ENCODE measurements around the gene SNAI1.
"Not testable (repeated sequence)": the region's sequence is repeated elsewhere in the genome, so short reads cannot be mapped to it uniquely, and the experiment has no call there.

SNAI1 gene

DNA sequence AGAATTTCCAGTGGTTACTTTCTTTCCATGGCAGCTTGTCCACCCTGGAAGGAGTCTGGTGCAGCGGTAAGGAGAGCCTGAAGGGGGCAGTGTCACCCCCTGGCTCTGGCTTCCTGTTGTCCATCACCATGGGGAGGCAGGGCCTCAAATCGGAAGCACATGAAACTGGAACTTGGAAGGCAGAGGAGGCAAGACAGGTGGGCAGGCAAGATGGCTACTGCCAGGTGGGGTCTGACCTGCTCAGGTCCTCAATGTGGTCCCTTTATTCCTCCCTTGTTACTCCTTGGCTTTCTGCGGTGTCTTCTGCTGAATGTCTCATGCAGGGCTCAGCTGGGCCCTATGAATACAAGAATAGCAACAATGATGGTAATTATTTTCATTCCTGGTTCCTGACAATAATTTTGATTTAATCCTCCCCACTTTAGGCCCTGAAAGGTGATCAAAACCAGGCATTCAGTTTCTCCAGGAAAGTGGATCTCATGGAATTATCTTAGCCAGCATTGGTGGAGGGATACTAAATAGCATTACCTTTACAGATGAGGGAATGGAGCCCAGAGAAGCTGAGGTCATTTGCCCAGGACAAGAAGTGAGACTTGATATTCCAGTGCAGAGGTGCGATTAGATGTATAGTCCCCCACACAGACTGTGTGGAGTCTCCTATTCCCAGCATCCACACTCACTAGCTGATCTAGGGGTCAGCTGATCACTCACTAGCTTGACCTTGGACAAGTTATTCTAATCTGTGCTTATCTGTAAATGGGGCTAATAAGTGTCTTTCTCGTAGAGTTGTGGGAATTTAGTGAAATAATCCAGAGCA is 17.6 kb upstream of the SNAI1 start:
- DNase-seq: no peak

DNA sequence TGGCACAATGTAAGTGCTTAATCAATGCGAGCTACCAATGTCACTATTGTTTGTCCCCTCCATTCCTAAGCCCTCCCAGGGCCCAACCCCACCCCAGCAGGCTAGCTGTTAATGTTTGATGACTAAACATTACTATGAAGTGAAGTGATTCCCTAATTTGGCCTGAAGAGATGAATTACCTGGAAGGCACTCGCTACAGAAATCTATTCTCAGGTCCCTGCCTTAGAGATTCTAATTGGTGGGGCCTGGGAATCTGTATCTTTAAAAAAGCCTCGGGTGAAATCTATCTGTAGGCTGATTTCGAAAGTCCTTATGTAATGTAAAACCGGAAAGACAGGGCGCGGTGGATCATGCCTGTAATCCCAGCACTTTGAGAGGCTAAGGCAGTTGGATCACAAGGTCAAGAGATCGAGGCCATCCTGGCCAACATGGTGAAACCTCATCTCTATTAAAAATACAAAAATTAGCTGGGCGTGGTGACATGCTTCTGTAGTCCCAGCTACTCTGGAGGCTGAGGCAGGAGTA is 16.9 kb upstream of the SNAI1 start:
- DNase-seq: no peak

DNA sequence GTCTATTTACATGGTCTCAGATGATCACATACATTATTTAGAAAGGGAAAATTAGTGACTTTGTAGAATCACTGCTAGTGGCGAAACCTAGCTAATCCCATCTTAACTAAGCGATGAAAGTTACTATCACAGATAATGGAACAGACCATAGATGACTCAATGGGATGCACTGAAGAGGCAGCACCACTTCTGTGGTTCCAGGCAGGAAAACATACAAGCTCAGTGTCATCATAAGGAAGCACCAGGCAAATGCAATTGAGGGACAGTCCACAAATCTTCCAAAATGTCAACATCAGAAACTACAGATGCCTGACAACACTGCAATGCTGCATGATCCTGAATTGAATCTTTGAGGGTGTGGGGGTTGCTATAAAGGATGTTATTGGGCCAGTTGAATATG is 15.9 kb upstream of the SNAI1 start:
- DNase-seq: no peak

DNA sequence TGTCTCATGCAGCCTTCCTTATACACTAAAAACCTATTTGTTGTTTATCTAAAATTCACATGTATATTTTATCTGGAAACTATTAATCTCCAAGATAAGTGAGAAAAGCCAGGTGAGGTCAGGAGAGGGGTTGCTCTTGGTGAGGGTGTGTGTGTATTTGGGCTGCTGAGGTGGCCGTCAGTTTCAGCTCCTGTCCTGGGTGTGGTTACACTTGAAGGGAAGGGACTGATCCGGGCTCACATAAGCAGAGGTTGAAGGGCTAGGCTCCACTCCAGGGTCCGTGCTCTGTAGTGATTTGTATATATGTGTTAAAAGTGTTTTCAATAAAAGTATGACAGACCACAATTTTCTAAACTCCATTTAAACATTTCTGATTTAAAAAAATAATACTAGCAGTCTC is 13.5 kb upstream of the SNAI1 start:
- DNase-seq: no peak

DNA sequence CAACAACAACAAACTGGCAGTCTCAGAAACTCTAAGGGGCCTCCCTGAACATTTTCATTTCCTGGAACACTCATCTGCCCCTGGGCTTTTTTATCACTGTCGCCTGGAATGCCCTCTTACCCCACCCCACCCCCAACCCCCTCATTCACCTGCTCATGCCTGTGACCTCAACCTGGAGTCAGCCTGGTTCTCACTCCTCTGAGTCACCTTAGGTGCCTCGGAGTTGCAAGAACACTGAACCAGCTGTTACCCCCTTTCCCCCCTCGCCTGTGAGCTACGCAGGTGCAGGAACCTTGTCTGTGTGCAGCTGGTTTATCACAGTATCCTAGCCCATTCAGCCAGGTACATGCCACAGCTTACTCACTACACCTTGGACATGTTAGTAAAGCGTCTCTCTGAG is 12.8 kb upstream of the SNAI1 start:
- DNase-seq: no peak

DNA sequence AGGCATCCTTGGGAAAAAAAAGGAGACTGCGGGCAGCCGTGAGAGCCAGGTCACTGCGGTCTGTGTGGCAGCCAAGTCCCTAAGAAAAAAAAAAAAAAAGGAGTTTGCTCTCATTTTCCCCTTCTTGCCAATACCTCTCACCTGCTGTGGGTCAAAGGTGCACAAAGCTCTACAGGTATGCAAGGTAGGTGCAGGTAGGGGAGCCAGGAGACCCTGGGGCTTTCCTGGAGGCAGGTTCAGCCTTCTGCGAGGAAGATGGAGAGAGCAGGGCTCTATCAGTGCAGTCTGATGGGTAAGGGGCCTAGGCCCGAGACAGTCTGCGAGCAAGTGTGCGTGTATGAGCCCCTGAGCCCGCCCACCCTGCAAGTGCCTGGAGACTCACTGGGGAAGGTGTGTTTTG is 12.3 kb upstream of the SNAI1 start:
- DNase-seq: no peak

DNA sequence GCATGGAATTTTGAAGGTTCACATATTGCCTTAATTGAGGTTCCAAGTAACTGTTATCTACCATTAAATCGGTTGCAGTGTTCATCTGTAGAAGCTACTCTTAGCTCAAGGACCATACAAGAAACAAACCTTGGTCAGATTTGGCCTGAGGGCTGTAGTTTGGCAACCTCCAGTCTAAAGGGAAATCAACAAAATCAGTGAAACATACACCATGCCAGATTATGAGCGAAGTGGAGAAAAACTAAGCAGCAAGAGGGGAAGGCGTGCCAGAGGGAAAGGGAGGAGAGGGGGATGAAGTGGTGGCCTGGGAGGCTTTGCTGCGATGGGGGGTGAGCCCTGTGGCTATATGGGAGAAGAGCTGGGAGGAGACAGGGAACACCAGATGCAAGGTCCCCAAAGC is 8.8 kb upstream of the SNAI1 start:
- no peak for DNase-seq

DNA sequence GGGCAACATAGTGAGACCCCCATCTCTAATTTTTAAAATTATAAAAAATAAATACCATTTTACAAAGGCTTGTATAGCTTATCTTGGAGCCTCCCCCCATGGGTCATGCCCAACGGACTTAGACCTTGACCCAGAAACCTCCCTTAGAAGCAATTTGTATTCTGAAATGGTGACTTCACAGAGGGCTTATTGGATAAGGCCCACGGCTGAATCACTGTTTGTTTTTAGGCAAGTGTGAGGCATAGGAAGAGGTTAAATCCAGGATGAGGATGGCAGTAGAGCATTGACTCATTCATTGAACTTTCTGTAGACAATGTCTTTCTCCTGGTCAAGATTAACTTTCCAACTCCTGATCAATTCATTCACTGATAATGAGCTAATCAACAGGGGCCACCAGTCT is 6.2 kb upstream of the SNAI1 start:
- no peak for DNase-seq

DNA sequence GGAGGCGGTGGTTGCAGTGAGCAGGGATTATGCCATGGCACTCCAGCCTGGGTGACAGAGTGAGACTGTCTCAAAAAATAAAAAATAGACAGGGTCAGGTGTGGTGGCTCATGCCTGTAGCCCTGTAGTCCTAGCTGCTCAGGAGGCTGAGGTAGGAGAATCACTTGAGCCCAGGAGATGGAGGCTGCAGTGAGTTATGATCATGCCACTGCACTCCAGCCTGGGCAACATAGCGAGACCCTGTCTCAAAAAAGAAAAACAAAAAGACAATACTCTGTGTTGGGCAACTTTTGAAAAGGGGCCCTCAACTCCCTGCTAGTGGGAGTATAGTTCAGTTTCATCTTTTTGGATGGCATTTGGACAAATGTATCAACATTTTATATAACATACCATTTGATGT is 5.0 kb upstream of the SNAI1 start:
- not testable (repeated sequence) for DNase-seq

DNA sequence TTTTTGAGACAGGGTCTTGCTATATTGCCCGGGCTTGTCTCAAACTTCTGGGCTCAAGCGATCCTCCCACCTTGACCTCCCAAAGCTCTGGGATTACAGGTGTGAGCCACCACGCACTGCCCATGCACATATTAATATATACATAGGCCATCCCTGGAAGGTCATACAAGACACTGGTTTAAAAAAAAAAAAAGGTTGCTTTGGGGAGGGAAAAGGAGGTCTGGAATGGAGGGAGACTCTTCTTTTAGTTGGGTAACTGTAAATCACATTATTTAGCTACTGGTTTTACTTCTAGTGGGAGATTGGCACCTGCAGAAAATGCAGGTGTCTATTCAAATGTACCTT is 4.1 kb upstream of the SNAI1 start:
- DNase-seq: no peak

DNA sequence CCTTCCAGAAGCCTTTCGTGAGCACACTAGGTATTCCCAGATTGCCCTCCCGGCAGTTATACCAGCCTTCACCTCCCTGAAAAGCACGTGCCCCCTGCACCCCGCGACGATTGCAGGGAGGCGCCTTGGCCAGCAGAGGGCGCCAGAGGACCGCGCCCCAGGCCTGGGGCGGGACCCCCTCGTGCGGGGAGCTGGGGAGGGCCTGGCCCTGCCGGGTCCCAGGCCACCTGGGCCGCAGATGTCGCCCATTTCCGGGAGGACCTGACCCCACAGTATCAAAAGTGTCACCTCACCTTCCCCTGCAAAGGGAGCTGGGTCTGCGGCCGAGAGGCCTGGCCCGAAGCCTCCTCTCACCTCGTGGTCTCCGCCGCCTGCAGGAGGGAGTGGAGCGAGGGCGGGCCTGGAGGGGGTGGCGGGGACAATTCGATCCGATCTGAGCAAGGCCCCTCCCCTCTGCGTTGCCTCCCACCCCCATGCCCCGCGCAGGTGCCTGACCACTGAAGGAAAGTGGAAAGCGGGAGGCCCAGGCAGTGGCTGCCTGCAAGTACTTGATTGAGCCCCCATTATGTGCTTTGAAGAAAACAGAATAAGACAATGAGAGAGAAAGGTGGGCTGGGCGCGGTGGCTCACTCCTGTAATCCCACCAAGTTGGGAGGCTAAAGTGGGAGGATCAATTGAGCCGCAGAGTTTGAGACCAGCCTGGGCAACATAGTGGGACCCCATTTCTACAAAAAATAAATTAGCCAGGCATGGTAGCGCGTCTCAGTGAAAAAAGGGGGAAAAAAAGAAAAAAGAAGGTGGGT is 3.5 kb upstream of the SNAI1 start:
- DNase-seq: peak; percentile 34 to 55 (median 42)

DNA sequence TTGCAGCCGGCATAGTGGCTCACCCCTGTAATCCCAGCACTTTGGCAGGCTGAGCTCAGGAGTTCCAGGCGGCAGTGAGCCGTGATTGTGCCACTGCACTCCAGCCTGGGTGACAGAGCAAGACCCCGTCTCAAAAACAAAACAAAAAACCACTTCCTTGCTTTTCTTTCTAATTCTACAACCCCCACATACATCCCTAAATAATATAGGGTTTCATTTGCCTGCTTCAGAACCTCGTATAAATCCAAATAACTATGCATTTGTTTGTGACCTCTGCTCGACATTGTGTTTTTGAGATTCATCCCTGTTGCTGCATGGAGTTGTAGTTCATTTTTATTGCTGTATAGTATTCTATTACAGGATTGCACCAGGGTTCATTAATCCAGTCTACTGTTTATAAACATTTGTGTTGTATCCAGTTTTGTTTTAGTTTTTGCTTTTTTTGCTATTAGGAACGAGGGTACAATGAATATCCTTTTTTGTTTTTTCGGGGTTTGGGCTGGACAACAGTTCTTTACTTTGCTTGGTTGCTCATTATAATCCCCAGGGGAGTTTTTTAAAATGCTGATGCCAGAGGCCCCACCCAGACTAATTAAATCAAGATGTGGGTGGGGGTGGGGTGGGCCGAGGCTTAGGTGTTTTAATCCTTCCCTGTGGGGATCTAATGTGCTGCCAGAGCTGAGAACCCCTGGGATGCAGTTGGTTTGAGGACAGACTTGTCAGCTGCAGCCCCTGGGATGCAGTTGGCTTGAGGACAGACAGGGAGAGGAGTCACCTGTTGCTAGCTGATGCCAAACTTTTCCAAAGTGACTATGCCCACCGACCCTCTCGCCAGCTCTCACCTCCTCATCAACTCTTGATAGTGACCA is 2.4 kb upstream of the SNAI1 start:
- no peak for DNase-seq

DNA sequence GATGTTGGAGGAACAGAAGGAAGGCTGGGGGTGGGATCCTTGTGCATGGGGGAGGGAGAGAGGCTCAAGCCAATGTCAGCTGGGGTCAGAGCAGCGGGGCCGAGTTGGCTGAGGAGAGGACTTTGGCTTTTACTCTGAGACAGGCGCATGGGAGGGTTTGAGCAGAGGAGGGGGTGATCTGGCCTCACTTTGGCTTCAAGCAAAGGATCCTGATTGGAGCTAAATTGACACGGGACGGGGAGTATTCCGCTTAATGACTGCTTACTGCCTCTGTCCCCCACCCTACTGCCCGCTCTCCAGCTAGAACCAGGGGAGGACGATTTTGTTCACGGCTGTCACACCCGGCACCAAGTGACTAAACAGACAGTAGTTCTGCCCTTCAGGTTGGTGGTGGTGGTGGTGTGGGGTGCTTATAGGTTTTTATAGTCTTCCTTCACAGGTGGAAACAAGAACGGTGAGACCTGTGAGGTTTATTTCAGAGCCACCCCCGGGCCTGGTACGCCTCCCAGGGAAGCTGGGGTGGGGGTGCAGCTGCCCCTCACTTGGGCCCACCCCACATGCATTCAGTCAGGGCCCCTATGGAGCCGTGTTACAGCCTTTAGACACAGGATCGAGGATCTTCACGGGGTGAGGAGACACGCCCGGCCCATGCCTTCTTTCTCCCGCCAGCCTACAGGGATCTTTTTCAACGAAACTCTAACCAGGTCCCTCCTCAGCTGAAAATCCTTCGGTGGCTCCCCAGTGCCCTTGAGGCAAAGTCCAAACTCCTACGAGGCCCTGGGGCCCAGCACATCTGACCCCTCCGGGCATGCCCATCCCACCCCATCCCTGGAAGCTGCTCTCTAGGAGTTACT is 1.3 kb upstream of the SNAI1 start:
- DNase-seq: no peak

DNA sequence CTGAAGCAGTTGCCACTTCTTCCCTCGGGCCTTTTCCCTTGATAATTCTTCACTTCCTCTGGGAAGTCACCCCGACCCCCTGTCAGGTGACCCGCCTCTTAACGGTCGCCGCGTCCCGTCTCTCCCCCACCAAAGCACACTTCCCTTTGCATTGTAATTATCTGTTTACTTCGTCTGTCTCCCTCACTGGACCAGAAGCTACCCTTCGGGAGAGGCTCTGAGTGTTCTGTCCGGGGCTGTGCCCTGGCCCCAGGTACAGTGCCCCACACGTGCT is 771 bp upstream of the SNAI1 start:
- no peak for DNase-seq

DNA sequence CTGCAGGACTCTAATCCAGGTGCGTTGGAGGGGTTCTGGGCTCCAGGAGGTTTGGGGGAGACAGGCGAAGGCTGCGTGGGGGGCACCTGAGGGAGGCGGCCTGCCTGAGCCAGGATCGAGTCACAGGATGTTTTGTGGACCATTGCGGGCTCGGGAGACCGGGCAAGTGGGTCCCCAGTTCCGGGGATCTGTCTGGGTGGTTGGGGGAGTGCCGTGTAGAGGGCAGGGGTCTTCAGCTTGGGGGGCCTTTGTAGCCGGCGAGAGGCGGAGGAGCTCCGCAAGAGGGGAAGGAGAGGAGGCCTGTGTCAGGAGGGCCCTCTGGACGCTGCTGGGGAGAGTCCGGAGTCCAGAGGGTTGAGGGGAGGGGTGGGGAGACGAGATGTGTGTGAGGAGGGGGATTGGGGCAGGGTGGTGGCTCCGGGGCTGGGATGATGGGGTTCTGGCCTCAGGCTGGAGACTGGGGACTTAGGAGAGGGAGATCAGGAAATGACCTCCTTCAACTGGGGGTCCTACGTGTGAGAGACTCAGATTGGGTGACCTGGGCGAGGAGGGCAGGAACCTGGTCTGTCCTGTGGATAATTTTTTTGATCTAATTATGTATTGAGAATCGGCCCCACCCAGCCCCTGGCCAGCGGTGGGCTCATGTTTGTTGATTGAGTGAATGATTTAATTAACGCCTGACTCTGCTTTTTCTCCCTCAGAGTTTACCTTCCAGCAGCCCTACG is 505 bp downstream of the SNAI1 start:
- no peak for DNase-seq

DNA sequence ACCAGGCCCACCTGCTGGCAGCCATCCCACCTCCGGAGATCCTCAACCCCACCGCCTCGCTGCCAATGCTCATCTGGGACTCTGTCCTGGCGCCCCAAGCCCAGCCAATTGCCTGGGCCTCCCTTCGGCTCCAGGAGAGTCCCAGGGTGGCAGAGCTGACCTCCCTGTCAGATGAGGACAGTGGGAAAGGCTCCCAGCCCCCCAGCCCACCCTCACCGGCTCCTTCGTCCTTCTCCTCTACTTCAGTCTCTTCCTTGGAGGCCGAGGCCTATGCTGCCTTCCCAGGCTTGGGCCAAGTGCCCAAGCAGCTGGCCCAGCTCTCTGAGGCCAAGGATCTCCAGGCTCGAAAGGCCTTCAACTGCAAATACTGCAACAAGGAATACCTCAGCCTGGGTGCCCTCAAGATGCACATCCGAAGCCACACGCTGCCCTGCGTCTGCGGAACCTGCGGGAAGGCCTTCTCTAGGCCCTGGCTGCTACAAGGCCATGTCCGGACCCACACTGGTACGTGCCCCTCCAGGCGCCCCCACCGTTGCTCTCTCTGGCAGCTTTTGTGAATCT is 1.1 kb downstream of the SNAI1 start:
- no peak for DNase-seq

DNA sequence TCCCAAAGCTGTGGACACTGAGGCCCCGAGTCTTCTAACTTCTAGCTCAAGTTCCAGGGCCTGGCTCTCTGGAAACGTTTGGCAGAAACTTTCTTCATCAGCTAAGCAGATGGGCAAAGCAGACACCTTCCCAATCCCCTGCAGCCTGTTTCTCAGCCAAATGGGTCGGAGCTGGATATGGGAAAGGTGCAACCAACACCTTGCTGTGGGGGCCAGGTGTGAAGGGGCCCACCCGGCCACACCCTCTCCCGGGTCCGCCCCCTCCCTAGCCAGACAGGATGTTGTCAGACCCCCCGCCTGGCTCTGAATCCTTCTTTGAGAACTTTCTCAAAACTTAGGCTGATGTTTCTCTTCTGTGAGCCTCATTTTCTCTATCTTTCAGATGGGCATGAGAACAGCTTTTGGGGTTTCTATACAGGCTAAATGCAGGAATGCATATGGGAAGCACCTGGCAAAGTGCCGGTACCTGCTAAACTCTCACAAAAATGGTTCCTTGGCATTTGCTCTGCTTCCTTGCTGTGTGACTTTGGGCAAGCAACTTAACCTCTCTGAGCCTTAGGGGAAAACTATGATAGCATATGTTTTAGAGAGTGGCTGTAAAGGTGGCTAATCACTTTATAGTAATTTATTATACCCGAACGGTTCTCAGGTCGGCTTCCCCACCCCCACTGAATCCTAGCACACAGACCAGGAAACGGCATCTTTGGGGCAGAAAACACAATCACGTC is 1.8 kb downstream of the SNAI1 start:
- DNase-seq: no peak

DNA sequence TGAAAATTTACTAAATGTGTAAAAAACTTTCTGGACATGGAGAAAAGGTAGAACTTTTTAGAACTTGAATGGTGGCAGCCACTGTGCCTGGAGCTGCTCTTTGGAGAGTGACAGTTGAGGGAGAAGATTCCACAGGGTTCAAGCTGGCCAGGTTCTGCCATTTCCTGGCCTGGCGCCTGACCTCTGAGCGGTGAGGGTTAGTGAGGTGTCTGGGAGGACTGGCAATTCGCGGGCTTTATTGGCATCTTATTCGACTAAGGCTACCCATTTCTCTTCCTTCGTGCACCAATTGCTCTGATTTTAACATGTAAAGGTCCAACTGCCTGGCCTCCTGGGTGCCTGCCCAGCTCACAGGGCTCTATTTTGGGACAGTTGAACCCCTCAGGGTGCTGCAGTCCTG is 2.4 kb downstream of the SNAI1 start:
- no peak for DNase-seq

DNA sequence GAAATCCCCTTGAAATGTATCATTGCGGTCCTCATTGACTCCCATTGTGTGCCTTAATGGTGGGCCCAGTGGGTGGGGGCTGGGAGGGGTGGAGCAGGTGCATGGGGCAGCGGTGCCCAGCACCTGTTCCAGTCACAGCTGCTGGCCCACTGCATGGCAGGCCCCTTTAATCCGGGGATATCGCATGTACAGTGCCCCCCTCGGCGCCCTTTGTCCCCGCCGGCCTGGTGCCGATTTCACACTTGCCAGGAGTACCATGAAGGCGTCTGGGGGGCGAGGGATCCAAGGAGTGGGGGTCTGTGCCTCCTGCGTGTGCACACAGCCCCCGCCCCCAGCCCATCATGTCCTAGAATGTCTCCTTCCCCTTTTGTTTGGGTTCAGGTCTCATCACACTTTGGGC is 2.8 kb downstream of the SNAI1 start:
- no peak for DNase-seq

DNA sequence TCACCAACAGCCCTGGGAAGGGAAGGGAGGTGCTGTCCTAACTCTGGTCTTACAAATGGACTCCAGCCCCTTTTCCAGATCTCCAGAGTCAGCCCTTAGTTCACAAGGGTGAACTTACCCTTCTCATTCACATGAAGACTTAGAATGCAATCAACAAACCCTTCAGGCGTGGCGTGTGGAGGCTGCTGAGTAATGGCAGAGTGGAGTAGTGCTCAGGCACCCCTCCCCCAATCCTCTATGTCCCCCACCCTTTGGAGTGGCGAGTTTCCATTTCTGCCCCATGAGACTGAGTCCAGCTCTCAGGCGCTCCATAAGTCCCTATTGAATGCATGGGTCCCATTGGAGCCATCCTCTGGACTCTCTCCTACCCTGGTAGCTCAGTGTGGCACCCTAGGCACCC is 3.3 kb downstream of the SNAI1 start:
- no peak for DNase-seq
